Activated T-helper 2 cell treated with anti-CD3 and anti-CD28 coated beads, Interferon-gamma antibody, Interleukin-2, Interleukin-4, amounts not matched to agents 10 μg/mL and 5 μg/mL and 100 μg/mL, durations not matched to agents 14 hours and 24 hours and 36 hours (primary cell): Measurements from ENCODE around the gene FLT3. TPM values are rescaled to one million over a fixed set of nuclear protein-coding genes. Genes with fewer than 3 reads are reported as not detected.
"Not testable (repeated sequence)": the region's sequence is repeated elsewhere in the genome, so short reads cannot be mapped to it uniquely, and the experiment has no call there.

ENCODE experiments used
- DNase-seq: peaks from one replicate; pipeline ENCODE4 v3.0.0; 2021; ENCODE audit warnings: low spot score
- H3K27ac Mint-ChIP-seq: one replicate; pipeline ENCODE4 v1.8.0; 2021; ENCODE audit warnings: mixed read lengths
- H3K27me3 Mint-ChIP-seq: one replicate; pipeline ENCODE4 v1.8.0; 2021; ENCODE audit warnings: low read depth, mixed read lengths
- H3K36me3 Mint-ChIP-seq: one replicate; pipeline ENCODE4 v1.8.0; 2021; ENCODE audit warnings: low read depth, mixed read lengths
- H3K4me1 Mint-ChIP-seq: one replicate; pipeline ENCODE4 v1.8.0; 2021; ENCODE audit warnings: low read depth, mixed read lengths
- H3K4me3 Mint-ChIP-seq: one replicate; pipeline ENCODE4 v1.8.0; 2021; ENCODE audit warnings: low read depth, mild to moderate bottlenecking, moderate library complexity, mixed read lengths
- H3K9me3 Mint-ChIP-seq: one replicate; pipeline ENCODE4 v1.8.0; 2021; ENCODE audit warnings: mixed read lengths
- intact Hi-C: fragments of 100-400 bp; cut with micrococcal nuclease; formaldehyde crosslinking; loops from one replicate; pipeline ENCODE4 v1.15.1; 2023
- total RNA-seq: library from RNA; stranded (reverse); gene quantifications from 2 replicates; pipeline ENCODE4 v1.2.3, GENCODE V29; 2022

The FLT3 gene
- total RNA-seq, 1 donor from 2014 or later: not detected

DNA sequence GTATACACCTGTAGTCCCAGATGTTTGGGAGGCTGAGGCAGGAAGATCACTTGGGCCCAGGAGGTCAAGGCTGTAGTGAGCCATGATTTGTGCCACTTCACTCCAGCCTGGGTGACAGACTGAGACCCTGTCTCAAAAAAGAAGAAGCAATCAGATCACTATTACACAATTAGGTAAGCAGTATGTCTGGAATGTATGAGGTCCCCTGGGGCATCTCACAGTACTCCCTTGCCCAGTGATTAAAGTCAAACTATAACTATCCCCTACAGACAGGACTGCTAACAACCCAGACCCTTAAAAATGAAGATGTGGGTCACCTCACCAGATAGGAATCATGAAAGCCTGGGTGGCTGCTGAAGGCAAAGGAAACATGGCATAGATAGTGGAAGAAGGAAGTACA lies 28.6 kb upstream of the FLT3 start:
- no peaks in the 10 kb centered on the region for H3K4me1 Mint-ChIP-seq
- intact Hi-C loops: no loop called here

DNA sequence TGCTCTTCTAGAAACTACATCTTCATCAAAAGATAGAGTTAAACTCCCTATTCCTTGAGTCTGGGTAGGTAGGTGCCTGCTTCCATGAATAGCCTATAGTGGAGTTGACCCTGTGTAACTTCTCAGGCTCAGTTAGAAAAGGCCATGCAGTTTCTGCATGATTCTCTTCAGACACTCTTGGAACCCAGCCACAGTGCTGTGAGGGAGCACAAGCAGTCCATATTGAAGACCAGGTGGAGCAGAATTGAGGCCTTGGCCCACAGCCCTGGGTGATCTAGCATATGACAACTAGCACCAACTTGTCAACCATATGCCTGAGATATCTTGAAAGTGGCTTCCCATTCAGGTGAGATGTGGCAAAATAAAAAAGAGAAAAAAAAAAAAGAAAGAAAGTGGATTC lies 27.7 kb upstream of the FLT3 start:
- DNase-seq: no peak
- H3K4me3 Mint-ChIP-seq: no peak overlapping the region
- intact Hi-C loops: no loop called here
- H3K9me3 Mint-ChIP-seq: no peaks in the 10 kb centered on the region
- no peak overlapping the region for H3K27ac Mint-ChIP-seq
- no peaks in the 10 kb centered on the region for H3K36me3 Mint-ChIP-seq
- no peaks in the 10 kb centered on the region for H3K4me1 Mint-ChIP-seq
- H3K27me3 Mint-ChIP-seq: peaks cover 4% of the 10 kb centered on the region

More for the DNA sequence above, 28.6 kb upstream of the FLT3 start:
- no peaks in the 10 kb centered on the region for H3K36me3 Mint-ChIP-seq
- no peak overlapping the region for H3K4me3 Mint-ChIP-seq
- peaks cover 4% of the 10 kb centered on the region for H3K27me3 Mint-ChIP-seq
- H3K27ac Mint-ChIP-seq: no peak overlapping the region
- no peaks in the 10 kb centered on the region for H3K9me3 Mint-ChIP-seq
- DNase-seq: no peak

DNA sequence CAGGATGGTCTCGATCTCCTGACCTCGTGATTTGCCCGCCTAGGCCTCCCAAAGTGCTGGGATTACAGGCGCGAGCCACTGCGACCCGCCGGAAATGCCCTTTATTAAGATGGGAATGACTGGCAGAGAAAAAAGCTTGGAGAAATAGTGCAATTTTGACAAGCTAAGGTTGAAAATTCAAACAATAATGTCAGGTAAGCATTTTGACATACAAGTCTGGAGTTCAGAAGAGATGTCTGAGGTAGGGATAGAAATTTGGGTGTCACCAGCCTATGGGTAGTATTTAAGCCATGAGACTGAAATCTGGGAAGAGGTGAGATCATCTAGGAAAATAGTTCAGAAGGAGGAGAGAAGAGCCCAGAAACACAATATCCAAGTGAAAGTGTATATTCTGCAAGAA lies 20.8 kb upstream of the FLT3 start:
- no peak overlapping the region for H3K27ac Mint-ChIP-seq
- intact Hi-C loops: no loop called here

GRCh38 chr13:28120317-28120716 lies 19.9 kb upstream of the FLT3 start:
- Mint-ChIP-seq H3K27ac (no peak overlapping the region), H3K36me3 (no peaks in the 10 kb centered on the region), H3K9me3 (no peaks in the 10 kb centered on the region), H3K4me3 (no peak overlapping the region), H3K27me3 (peaks cover 12% of the 10 kb centered on the region), H3K4me1 (peaks cover 7% of the 10 kb centered on the region)
- no peak for DNase-seq
- intact Hi-C loops: no loop called here

More for the DNA sequence above, 20.8 kb upstream of the FLT3 start:
- DNase-seq: no peak
- H3K4me3 Mint-ChIP-seq: no peak overlapping the region
- no peaks in the 10 kb centered on the region for H3K9me3 Mint-ChIP-seq
- no peaks in the 10 kb centered on the region for H3K36me3 Mint-ChIP-seq
- peaks cover 7% of the 10 kb centered on the region for H3K4me1 Mint-ChIP-seq
- H3K27me3 Mint-ChIP-seq: peaks cover 11% of the 10 kb centered on the region

GRCh38 chr13:28117689-28118377 lies 17.5 kb upstream of the FLT3 start:
- Mint-ChIP-seq H3K27ac (no peak overlapping the region), H3K27me3 (peaks cover 12% of the 10 kb centered on the region)
- no peak for DNase-seq

DNA sequence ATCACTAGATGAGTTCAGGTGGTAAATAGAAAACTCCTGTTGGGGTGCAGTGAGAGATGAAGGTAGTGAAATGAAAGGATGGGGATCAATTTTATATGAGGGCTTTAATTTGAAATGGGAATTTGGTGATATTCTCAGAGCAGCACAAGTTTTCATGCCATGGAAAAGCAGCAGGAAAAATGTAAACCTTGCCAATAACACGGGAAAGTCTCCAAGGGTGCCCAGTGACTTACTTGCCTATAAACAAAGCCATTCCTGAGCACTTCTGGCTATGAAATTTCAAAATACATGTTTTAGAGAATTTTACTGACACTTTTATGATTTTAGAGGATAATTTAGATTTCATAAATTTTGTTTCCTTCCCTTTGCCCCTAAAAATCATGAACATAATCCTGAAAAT lies 16.4 kb upstream of the FLT3 start:
- Mint-ChIP-seq H3K9me3 (no peaks in the 10 kb centered on the region), H3K4me1 (peaks cover 2% of the 10 kb centered on the region), H3K4me3 (no peak overlapping the region), H3K27me3 (peaks cover 12% of the 10 kb centered on the region), H3K36me3 (no peaks in the 10 kb centered on the region), H3K27ac (no peak overlapping the region)
- DNase-seq: no peak
- intact Hi-C loops: no loop called here

More at GRCh38 chr13:28117689-28118377, 17.5 kb upstream of the FLT3 start:
- no peak overlapping the region for H3K4me3 Mint-ChIP-seq
- H3K36me3 Mint-ChIP-seq: no peaks in the 10 kb centered on the region
- H3K4me1 Mint-ChIP-seq: peaks cover 7% of the 10 kb centered on the region
- intact Hi-C loops: no loop called here
- no peaks in the 10 kb centered on the region for H3K9me3 Mint-ChIP-seq

GRCh38 chr13:28110414-28110813 lies 10.0 kb upstream of the FLT3 start:
- peaks cover 22% of the 10 kb centered on the region for H3K27me3 Mint-ChIP-seq
- intact Hi-C loops: no loop called here
- H3K4me3 Mint-ChIP-seq: no peak overlapping the region
- DNase-seq: no peak
- no peak overlapping the region for H3K27ac Mint-ChIP-seq
- H3K4me1 Mint-ChIP-seq: no peaks in the 10 kb centered on the region
- no peaks in the 10 kb centered on the region for H3K9me3 Mint-ChIP-seq
- no peaks in the 10 kb centered on the region for H3K36me3 Mint-ChIP-seq

DNA sequence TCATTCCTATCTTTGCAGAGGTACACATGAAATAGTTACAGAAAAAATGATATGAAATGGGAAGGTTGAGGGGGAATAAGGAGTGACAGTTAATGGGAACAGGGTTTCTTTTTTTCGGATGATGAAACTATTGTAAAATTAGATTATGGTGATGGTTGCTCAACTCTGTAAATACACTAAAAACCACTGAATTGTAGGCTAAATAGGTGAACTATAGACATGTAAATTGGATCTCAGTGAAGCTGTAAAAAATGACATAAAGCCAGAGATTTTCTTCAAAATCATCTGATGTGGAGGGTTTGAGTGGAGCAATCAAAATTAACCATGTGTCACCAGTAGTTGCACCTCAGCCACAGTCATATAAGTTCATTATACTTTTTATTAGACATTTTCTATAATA lies 6.6 kb upstream of the FLT3 start:
- H3K4me1 Mint-ChIP-seq: no peaks in the 10 kb centered on the region
- DNase-seq: no peak
- intact Hi-C loops: no loop called here

GRCh38 chr13:28101886-28102285 lies 1.5 kb upstream of the FLT3 start:
- DNase-seq, H3K9me3 Mint-ChIP-seq, intact Hi-C loops, H3K27ac Mint-ChIP-seq, H3K4me1 Mint-ChIP-seq, H3K4me3 Mint-ChIP-seq, H3K36me3 Mint-ChIP-seq: not testable (repeated sequence)
- H3K27me3 Mint-ChIP-seq: peaks cover 59% of the 10 kb centered on the region

More for the DNA sequence above, 6.6 kb upstream of the FLT3 start:
- H3K4me3 Mint-ChIP-seq: no peak overlapping the region
- no peaks in the 10 kb centered on the region for H3K9me3 Mint-ChIP-seq
- H3K36me3 Mint-ChIP-seq: no peaks in the 10 kb centered on the region
- no peak overlapping the region for H3K27ac Mint-ChIP-seq
- peaks cover 44% of the 10 kb centered on the region for H3K27me3 Mint-ChIP-seq

DNA sequence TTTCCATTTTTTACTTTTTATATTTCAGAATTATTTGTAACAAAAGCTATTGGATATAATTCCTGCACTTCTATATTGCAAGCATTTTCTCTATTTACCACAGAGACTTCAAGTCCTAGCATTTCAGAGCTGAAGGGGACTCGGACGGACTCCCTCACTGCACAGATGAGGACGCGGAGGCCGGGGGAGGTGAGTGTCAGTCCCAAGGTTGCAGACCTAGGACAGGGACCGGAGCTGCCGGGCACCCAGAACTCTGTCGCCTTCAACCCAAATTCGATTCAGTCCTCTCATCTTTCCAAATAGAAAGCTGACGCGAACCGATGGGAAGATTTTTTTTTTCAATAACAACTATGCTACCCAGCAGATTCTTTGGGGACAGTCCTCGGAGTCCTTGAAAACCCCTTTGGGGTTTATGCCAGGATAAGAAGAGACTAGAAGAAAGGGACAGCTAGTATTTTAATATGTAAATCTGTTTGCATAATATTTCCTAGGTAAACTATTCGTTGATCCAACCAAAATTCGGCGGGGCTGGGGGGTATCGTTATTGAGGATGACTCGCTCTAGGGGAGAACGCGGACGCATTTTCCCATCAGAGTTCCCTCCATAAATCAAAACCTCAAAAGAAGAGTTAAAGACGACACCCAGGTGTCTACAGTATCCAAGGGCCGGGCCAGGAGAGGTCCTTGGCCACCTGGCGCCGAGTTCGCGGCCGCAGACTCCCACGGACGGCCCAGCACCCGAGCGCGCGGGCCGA lies 803 bp downstream of the FLT3 start:
- H3K9me3 Mint-ChIP-seq: no peaks in the 10 kb centered on the region
- peak overlapping the region; percentile 47 for H3K4me3 Mint-ChIP-seq
- intact Hi-C loops: no loop called here
- H3K36me3 Mint-ChIP-seq: no peaks in the 10 kb centered on the region
- H3K27me3 Mint-ChIP-seq: peaks cover 60% of the 10 kb centered on the region
- H3K27ac Mint-ChIP-seq: no peak overlapping the region
- H3K4me1 Mint-ChIP-seq: peaks cover 9% of the 10 kb centered on the region
- DNase-seq: no peak

DNA sequence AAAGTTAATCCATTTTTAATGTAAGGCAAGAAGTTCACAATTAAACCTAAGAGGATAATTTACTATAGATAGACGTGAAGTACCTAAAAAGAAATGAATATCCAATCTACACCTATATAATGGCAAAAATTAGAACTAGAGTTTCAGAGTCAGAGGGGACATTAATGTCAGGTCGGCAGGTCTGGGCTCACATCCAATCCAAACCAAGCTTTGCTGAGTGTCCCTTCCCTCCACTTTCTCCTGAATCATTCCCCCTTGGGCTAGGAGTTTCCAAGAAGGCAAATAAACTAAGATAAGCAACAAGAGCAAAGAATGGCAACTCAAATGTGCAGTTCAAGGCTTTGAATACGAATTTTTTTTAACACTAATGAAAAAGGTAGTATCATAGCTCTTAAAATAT lies 2.9 kb downstream of the FLT3 start:
- Mint-ChIP-seq H3K27ac (no peak overlapping the region), H3K36me3 (no peaks in the 10 kb centered on the region), H3K4me3 (no peak overlapping the region), H3K27me3 (peaks cover 55% of the 10 kb centered on the region), H3K4me1 (peaks cover 9% of the 10 kb centered on the region), H3K9me3 (no peaks in the 10 kb centered on the region)
- DNase-seq: no peak
- intact Hi-C loops: no loop called here

DNA sequence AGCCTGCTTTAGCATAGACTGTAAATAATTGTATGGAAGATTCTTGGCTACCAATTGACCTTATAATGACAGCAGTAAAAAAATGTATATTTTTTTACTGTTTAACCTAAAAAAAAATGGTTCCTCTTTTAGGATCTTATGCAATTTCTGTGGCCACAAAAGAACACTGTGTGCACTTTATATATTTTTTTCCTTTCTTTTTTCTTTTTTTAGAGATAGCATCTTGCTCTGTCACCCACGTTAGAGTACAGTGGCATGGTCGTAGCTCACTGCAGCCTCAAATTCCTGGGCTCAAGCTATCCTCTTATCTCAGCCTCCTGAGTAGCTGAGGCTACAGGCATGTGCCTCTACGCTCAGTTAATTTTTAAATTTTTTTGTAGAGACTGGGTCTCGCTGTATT lies 6.1 kb downstream of the FLT3 start:
- H3K4me3 Mint-ChIP-seq: no peak overlapping the region
- no peaks in the 10 kb centered on the region for H3K9me3 Mint-ChIP-seq
- H3K36me3 Mint-ChIP-seq: no peaks in the 10 kb centered on the region
- intact Hi-C loops: no loop called here
- peaks cover under 1% of the 10 kb centered on the region for H3K4me1 Mint-ChIP-seq
- H3K27ac Mint-ChIP-seq: no peak overlapping the region
- DNase-seq: no peak
- H3K27me3 Mint-ChIP-seq: peaks cover 33% of the 10 kb centered on the region

GRCh38 chr13:28093881-28094280 lies 6.5 kb downstream of the FLT3 start:
- no peak for DNase-seq
- Mint-ChIP-seq H3K36me3 (no peaks in the 10 kb centered on the region), H3K9me3 (no peaks in the 10 kb centered on the region), H3K27me3 (peaks cover 30% of the 10 kb centered on the region), H3K4me3 (no peak overlapping the region), H3K27ac (no peak overlapping the region), H3K4me1 (no peaks in the 10 kb centered on the region)
- intact Hi-C loops: no loop called here
